GM23338 (cell line): ENCODE results near the gene TMEM229B. TPM values are rescaled to one million over a fixed set of nuclear protein-coding genes. Genes with fewer than 3 reads are reported as not detected.

Experiments
- ATAC-seq: fragments of 200-7000 bp; cut with Tn5 transposase; 3 replicates; pipeline ENCODE4 v1.9.1; 2020
- DNase-seq: peaks from one replicate; pipeline ENCODE4 v3.0.0-alpha.2; 2015; ENCODE audit warnings: low spot score
- H2AFZ ChIP-seq: fragments of 200-600 bp; sonication (generic); 2 replicates; pipeline ENCODE4 v1.8.0; 2016; ENCODE audit warnings: antibody characterized with exemption, mild to moderate bottlenecking, moderate library complexity
- H3F3A ChIP-seq: fragments of 200-600 bp; sonication (generic); replicated peaks from 2 replicates; pipeline ENCODE4 v1.8.0; 2017; ENCODE audit warnings: antibody characterized with exemption, mixed run types, low read depth
- H3K27ac ChIP-seq: fragments of 200-600 bp; sonication (generic); 2 replicates; pipeline ENCODE4 v1.6.1; 2016; ENCODE audit warnings: low read depth
- H3K27me3 ChIP-seq: fragments of 200-600 bp; sonication (generic); 2 replicates; pipeline ENCODE4 v1.8.0; 2016; ENCODE audit warnings: mild to moderate bottlenecking, mixed run types, moderate library complexity; ENCODE audit not compliant: insufficient read depth
- H3K36me3 ChIP-seq: fragments of 200-600 bp; sonication (generic); 2 replicates; pipeline ENCODE4 v1.8.0; 2016; ENCODE audit warnings: mild to moderate bottlenecking; ENCODE audit not compliant: insufficient read depth
- H3K4me1 ChIP-seq: fragments of 200-600 bp; sonication (generic); 2 replicates; pipeline ENCODE4 v1.8.0; 2016; ENCODE audit warnings: mild to moderate bottlenecking, moderate library complexity; ENCODE audit not compliant: insufficient read depth
- H3K4me2 ChIP-seq: fragments of 200-600 bp; sonication (generic); 2 replicates; pipeline ENCODE4 v1.7.1; 2017; ENCODE audit warnings: mixed run types
- H3K4me3 ChIP-seq: fragments of 200-600 bp; sonication (generic); 2 replicates; pipeline ENCODE4 v1.6.1; 2016; ENCODE audit warnings: mixed run types
- H3K79me2 ChIP-seq: fragments of 200-600 bp; sonication (generic); replicated peaks from 2 replicates; pipeline ENCODE4 v1.8.0; 2017; ENCODE audit warnings: mild to moderate bottlenecking; ENCODE audit not compliant: insufficient read depth
- H3K9me2 ChIP-seq: fragments of 200-600 bp; sonication (generic); 2 replicates; pipeline ENCODE4 v1.8.0; 2017; ENCODE audit not compliant: insufficient read depth
- H4K20me1 ChIP-seq: fragments of 200-600 bp; sonication (generic); replicated peaks from 2 replicates; pipeline ENCODE4 v1.8.0; 2017; ENCODE audit warnings: mild to moderate bottlenecking; ENCODE audit not compliant: insufficient read depth
- H3K27ac Mint-ChIP-seq: 2 replicates; pipeline ENCODE4 v1.8.0; 2020; ENCODE audit warnings: inconsistent platforms, mild to moderate bottlenecking, moderate library complexity, mixed read lengths
- H3K27me3 Mint-ChIP-seq: 3 replicates; pipeline ENCODE4 v1.8.0; 2022; ENCODE audit warnings: low read depth, mild to moderate bottlenecking, moderate library complexity, mixed read lengths, inconsistent platforms; ENCODE audit not compliant: insufficient read depth, poor library complexity
- H3K36me3 Mint-ChIP-seq: 3 replicates; pipeline ENCODE4 v1.8.0; 2021; ENCODE audit warnings: low read depth, mild to moderate bottlenecking, inconsistent platforms, moderate library complexity, mixed read lengths
- H3K4me1 Mint-ChIP-seq: 3 replicates; pipeline ENCODE4 v1.8.0; 2020; ENCODE audit warnings: mild to moderate bottlenecking, inconsistent platforms, mixed read lengths
- H3K4me3 Mint-ChIP-seq: 3 replicates; pipeline ENCODE4 v1.8.0; 2021; ENCODE audit warnings: moderate library complexity, mild to moderate bottlenecking, inconsistent platforms, mixed read lengths
- H3K9me3 Mint-ChIP-seq: 3 replicates; pipeline ENCODE4 v1.8.0; 2020; ENCODE audit warnings: moderate library complexity, mild to moderate bottlenecking, inconsistent platforms, mixed read lengths
- CREB1 ChIP-seq: fragments of 250-450 bp; sonication (Bioruptor Pico); IDR thresholded peaks from 2 replicates; pipeline ENCODE4 v1.5.0; 2020; ENCODE audit warnings: low read depth, mild to moderate bottlenecking, moderate library complexity
- JUNB ChIP-seq: IDR thresholded peaks from one replicate; pipeline ENCODE4 v1.6.1; 2016; ENCODE audit warnings: antibody characterized with exemption; ENCODE audit not compliant: unreplicated experiment
- POLR2AphosphoS5 ChIP-seq: IDR thresholded peaks from 2 replicates; pipeline ENCODE4 v1.6.1; 2016; ENCODE audit warnings: antibody characterized with exemption, low read depth
- STAT1 ChIP-seq: IDR thresholded peaks from one replicate; pipeline ENCODE4 v1.6.1; 2016; ENCODE audit warnings: antibody characterized with exemption; ENCODE audit not compliant: unreplicated experiment
- ZNF114 ChIP-seq: fragments of 250-450 bp; sonication (Bioruptor Pico); IDR thresholded peaks from 2 replicates; pipeline ENCODE4 v1.5.0; 2020; ENCODE audit warnings: mild to moderate bottlenecking, moderate library complexity
- polyA plus RNA-seq: library from polyadenylated mRNA; unstranded; fragments of >200 nt; fragmentation: Nextera tagmentation; extraction: Ambion mirVana; gene quantifications from 2 replicates; pipeline ENCODE4 v1.2.1, GENCODE V29; 2016
- total RNA-seq: library from RNA; depleted of rRNA; stranded (reverse); fragments of >200 nt; shearing (Covaris generic); gene quantifications from 2 replicates; pipeline ENCODE4 v1.2.3, GENCODE V29; 2014
- TF ChIP-seq, protein P1 (sequence below): fragments of 250-450 bp; sonication (Bioruptor Pico); IDR thresholded peaks from 2 replicates; pipeline ENCODE4 v1.5.0; 2020; ENCODE audit warnings: mild to moderate bottlenecking, moderate library complexity
- TF ChIP-seq, protein P2 (sequence below): IDR thresholded peaks from 2 replicates; pipeline ENCODE4 v1.6.1; 2016; ENCODE audit warnings: antibody characterized with exemption
- TF ChIP-seq, protein P3 (sequence below): IDR thresholded peaks from one replicate; pipeline ENCODE4 v1.6.1; 2018; ENCODE audit warnings: antibody characterized with exemption; ENCODE audit not compliant: unreplicated experiment

The TMEM229B gene
- total and polyA plus RNA-seq, 2 experiments from 2014 or later = 0.42 to 2.4 TPM

GRCh38 chr14:67524634-67524963 lies 36.1 kb upstream of the TMEM229B start:
- Mint-ChIP-seq H3K36me3 (no peaks in the 10 kb centered on the region), H3K4me3 (no peak overlapping the region), H3K27ac (no peak overlapping the region), H3K27me3 (no peaks in the 10 kb centered on the region), H3K4me1 (peaks cover 4% of the 10 kb centered on the region), H3K9me3 (no peaks in the 10 kb centered on the region)
- Histone ChIP-seq H3K27ac (no peak overlapping the region), H2AFZ (no peak overlapping the region), H3K36me3 (no peaks in the 10 kb centered on the region), H3K4me2 (no peak overlapping the region), H3K4me1 (no peaks in the 10 kb centered on the region), H4K20me1 (no peaks in the 10 kb centered on the region), H3K9me2 (no peaks in the 10 kb centered on the region), H3K27me3 (no peaks in the 10 kb centered on the region), H3F3A (no peaks in the 10 kb centered on the region), H3K79me2 (no peaks in the 10 kb centered on the region), H3K4me3 (no peak overlapping the region)
- ATAC-seq = no peak
- DNase-seq = no peak
- TF ChIP-seq STAT1 = no peak
- TF ChIP-seq, protein P1, sequence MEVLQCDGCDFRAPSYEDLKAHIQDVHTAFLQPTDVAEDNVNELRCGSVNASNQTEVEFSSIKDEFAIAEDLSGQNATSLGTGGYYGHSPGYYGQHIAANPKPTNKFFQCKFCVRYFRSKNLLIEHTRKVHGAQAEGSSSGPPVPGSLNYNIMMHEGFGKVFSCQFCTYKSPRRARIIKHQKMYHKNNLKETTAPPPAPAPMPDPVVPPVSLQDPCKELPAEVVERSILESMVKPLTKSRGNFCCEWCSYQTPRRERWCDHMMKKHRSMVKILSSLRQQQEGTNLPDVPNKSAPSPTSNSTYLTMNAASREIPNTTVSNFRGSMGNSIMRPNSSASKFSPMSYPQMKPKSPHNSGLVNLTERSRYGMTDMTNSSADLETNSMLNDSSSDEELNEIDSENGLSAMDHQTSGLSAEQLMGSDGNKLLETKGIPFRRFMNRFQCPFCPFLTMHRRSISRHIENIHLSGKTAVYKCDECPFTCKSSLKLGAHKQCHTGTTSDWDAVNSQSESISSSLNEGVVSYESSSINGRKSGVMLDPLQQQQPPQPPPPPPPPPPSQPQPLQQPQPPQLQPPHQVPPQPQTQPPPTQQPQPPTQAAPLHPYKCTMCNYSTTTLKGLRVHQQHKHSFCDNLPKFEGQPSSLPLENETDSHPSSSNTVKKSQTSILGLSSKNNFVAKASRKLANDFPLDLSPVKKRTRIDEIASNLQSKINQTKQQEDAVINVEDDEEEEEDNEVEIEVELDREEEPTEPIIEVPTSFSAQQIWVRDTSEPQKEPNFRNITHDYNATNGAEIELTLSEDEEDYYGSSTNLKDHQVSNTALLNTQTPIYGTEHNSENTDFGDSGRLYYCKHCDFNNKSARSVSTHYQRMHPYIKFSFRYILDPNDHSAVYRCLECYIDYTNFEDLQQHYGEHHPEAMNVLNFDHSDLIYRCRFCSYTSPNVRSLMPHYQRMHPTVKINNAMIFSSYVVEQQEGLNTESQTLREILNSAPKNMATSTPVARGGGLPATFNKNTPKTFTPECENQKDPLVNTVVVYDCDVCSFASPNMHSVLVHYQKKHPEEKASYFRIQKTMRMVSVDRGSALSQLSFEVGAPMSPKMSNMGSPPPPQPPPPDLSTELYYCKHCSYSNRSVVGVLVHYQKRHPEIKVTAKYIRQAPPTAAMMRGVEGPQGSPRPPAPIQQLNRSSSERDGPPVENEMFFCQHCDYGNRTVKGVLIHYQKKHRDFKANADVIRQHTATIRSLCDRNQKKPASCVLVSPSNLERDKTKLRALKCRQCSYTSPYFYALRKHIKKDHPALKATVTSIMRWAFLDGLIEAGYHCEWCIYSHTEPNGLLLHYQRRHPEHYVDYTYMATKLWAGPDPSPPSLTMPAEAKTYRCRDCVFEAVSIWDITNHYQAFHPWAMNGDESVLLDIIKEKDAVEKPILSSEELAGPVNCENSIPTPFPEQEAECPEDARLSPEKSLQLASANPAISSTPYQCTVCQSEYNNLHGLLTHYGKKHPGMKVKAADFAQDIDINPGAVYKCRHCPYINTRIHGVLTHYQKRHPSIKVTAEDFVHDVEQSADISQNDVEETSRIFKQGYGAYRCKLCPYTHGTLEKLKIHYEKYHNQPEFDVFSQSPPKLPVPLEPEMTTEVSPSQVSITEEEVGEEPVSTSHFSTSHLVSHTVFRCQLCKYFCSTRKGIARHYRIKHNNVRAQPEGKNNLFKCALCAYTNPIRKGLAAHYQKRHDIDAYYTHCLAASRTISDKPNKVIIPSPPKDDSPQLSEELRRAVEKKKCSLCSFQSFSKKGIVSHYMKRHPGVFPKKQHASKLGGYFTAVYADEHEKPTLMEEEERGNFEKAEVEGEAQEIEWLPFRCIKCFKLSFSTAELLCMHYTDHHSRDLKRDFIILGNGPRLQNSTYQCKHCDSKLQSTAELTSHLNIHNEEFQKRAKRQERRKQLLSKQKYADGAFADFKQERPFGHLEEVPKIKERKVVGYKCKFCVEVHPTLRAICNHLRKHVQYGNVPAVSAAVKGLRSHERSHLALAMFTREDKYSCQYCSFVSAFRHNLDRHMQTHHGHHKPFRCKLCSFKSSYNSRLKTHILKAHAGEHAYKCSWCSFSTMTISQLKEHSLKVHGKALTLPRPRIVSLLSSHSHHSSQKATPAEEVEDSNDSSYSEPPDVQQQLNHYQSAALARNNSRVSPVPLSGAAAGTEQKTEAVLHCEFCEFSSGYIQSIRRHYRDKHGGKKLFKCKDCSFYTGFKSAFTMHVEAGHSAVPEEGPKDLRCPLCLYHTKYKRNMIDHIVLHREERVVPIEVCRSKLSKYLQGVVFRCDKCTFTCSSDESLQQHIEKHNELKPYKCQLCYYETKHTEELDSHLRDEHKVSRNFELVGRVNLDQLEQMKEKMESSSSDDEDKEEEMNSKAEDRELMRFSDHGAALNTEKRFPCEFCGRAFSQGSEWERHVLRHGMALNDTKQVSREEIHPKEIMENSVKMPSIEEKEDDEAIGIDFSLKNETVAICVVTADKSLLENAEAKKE = no peak
- TF ChIP-seq, protein P2, sequence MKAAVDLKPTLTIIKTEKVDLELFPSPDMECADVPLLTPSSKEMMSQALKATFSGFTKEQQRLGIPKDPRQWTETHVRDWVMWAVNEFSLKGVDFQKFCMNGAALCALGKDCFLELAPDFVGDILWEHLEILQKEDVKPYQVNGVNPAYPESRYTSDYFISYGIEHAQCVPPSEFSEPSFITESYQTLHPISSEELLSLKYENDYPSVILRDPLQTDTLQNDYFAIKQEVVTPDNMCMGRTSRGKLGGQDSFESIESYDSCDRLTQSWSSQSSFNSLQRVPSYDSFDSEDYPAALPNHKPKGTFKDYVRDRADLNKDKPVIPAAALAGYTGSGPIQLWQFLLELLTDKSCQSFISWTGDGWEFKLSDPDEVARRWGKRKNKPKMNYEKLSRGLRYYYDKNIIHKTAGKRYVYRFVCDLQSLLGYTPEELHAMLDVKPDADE = no peak

DNA sequence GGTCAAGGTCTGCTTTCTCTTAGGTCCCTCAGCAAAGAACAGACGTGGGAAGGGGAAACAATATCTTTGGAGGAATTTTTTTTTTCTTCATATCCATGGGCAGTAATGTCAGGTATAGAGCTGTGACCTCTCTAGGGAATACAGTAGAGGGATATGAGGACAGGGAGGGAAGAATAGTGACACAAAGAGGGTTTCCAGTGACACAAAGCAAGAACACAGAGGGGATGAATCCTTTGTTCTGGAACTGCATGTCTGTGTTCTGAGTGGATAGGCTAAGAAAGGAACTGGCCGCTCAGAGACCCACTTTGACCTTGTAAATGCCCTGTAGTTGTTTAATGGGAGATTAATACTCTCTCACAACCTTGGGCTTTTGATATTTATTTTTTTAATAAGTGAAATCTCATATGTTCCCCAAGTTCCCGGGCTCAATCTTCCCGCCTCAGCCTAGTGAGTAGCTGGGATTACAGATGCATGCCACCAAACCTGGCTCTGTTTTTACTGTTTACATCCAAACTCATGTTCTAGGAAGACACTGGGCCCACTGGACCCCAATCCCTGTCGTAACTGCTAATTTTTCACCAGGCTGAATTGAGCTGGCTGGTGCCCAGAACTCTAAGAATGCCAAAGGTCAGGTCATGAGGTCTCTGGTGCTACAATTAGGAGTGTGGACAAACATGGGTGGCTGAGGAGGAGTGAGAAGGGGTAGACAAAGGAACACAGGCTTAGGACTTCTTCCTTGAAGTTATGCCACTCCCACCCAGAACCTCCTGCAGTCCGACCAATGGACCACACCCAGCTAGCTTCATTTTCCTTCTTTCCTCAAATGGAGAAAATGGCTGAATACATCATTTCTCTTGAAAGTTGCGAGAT lies 35.5 kb upstream of the TMEM229B start:
- H3K36me3 Mint-ChIP-seq = no peaks in the 10 kb centered on the region
- H3K4me1 ChIP-seq = no peaks in the 10 kb centered on the region
- no peaks in the 10 kb centered on the region for H4K20me1 ChIP-seq
- DNase-seq (no peak), ATAC-seq (no peak)
- no peaks in the 10 kb centered on the region for H3K9me2 ChIP-seq
- no peak overlapping the region for H3K27ac Mint-ChIP-seq
- H3K9me3 Mint-ChIP-seq = no peaks in the 10 kb centered on the region
- H3F3A ChIP-seq = no peaks in the 10 kb centered on the region
- H3K4me2 ChIP-seq = no peak overlapping the region
- H2AFZ ChIP-seq = no peak overlapping the region
- H3K27me3 Mint-ChIP-seq = peaks cover 2% of the 10 kb centered on the region
- H3K27me3 ChIP-seq = no peaks in the 10 kb centered on the region
- H3K4me1 Mint-ChIP-seq = peaks cover 4% of the 10 kb centered on the region
- H3K4me3 ChIP-seq = no peak overlapping the region
- H3K79me2 ChIP-seq = no peaks in the 10 kb centered on the region
- no peaks in the 10 kb centered on the region for H3K36me3 ChIP-seq
- H3K27ac ChIP-seq = no peak overlapping the region
- H3K4me3 Mint-ChIP-seq = no peak overlapping the region
- TF ChIP-seq, protein P3, sequence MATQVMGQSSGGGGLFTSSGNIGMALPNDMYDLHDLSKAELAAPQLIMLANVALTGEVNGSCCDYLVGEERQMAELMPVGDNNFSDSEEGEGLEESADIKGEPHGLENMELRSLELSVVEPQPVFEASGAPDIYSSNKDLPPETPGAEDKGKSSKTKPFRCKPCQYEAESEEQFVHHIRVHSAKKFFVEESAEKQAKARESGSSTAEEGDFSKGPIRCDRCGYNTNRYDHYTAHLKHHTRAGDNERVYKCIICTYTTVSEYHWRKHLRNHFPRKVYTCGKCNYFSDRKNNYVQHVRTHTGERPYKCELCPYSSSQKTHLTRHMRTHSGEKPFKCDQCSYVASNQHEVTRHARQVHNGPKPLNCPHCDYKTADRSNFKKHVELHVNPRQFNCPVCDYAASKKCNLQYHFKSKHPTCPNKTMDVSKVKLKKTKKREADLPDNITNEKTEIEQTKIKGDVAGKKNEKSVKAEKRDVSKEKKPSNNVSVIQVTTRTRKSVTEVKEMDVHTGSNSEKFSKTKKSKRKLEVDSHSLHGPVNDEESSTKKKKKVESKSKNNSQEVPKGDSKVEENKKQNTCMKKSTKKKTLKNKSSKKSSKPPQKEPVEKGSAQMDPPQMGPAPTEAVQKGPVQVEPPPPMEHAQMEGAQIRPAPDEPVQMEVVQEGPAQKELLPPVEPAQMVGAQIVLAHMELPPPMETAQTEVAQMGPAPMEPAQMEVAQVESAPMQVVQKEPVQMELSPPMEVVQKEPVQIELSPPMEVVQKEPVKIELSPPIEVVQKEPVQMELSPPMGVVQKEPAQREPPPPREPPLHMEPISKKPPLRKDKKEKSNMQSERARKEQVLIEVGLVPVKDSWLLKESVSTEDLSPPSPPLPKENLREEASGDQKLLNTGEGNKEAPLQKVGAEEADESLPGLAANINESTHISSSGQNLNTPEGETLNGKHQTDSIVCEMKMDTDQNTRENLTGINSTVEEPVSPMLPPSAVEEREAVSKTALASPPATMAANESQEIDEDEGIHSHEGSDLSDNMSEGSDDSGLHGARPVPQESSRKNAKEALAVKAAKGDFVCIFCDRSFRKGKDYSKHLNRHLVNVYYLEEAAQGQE = no peak
- TF ChIP-seq CREB1 (CRISPR knock-in tag) (no peak), ZNF114 (CRISPR knock-in tag) (no peak), POLR2AphosphoS5 (no peak), JUNB (no peak)
- TF ChIP-seq, protein P2 = no peak
